Hepatocyte (in vitro differentiated cells): ENCODE results near the gene MRPS10.

ENCODE experiments used
- CTCF ChIP-seq: fragments of 200-600 bp; sonication (generic); IDR thresholded peaks from 2 replicates; pipeline ENCODE4 v1.5.1; 2016; ENCODE audit warnings: antibody characterized with exemption, mild to moderate bottlenecking; ENCODE audit not compliant: poor library complexity
- EZH2 ChIP-seq: fragments of 200-600 bp; sonication (generic); IDR thresholded peaks from 2 replicates; pipeline ENCODE4 v1.6.1; 2016; ENCODE audit warnings: antibody characterized with exemption, mild to moderate bottlenecking, borderline replicate concordance
- EZH2phosphoT487 ChIP-seq: fragments of 200-600 bp; sonication (generic); IDR thresholded peaks from one replicate; pipeline ENCODE4 v1.6.1; 2018; ENCODE audit warnings: antibody characterized with exemption, mild to moderate bottlenecking, low read depth, moderate library complexity; ENCODE audit not compliant: unreplicated experiment, severe bottlenecking

GRCh38 chr6:42266538-42266937 is 48.9 kb upstream of the MRPS10 start:
- TF ChIP-seq CTCF (no peak), EZH2phosphoT487 (no peak), EZH2 (no peak)
